Panc1 (cell line): ENCODE data around the gene HOXA13. TPM values are rescaled to one million over a fixed set of nuclear protein-coding genes. Genes with fewer than 3 reads are reported as not detected.

Source experiments
- ATAC-seq: fragments of 200-7000 bp; cut with Tn5 transposase; 2 replicates; pipeline ENCODE4 v1.9.1; 2020; ENCODE audit warnings: mild to moderate bottlenecking, moderate library complexity
- BruUV-seq: library from RNA; stranded (reverse); fragments of 400-500 nt; replicated peaks from 2 replicates; lab custom pipeline; 2021; lab: Mats Ljungman, UMichigan
- CTCF ChIA-PET: fragments of 300-600 bp; sonication (Branson Sonifier 250); formaldehyde crosslinking; loops from one replicate; lab custom pipeline; 2022; ENCODE audit warnings: antibody characterized with exemption; lab: Charles Lee
- POLR2A ChIA-PET: fragments of 300-600 bp; sonication (Branson Sonifier 250); formaldehyde crosslinking; loops from one replicate; lab custom pipeline; 2022; ENCODE audit warnings: antibody characterized with exemption; lab: Charles Lee
- DNase-seq: peaks from one replicate; pipeline ENCODE4 v3.0.0-alpha.2; 2010; ENCODE audit warnings: low read depth, low spot score
- H3K27ac ChIP-seq: 2 replicates; pipeline ENCODE4 v1.5.1; 2011; ENCODE audit warnings: mild to moderate bottlenecking, low read length, inconsistent platforms
- H3K27me3 ChIP-seq: fragments of 200-500 bp; sonication (Bioruptor generic); 2 replicates; pipeline ENCODE4 v1.6.0; 2014; ENCODE audit warnings: low read length, inconsistent platforms; ENCODE audit not compliant: control insufficient read depth, insufficient read depth
- H3K36me3 ChIP-seq: fragments of 200-500 bp; sonication (Bioruptor generic); 2 replicates; pipeline ENCODE4 v1.5.1; 2014; ENCODE audit warnings: inconsistent platforms, mild to moderate bottlenecking, low read length, moderate library complexity; ENCODE audit not compliant: control insufficient read depth, insufficient read depth
- H3K4me1 ChIP-seq: 2 replicates; pipeline ENCODE4 v1.5.1; 2011; ENCODE audit warnings: inconsistent platforms, mild to moderate bottlenecking, low read length, moderate library complexity; ENCODE audit not compliant: control insufficient read depth, insufficient read depth
- H3K4me3 ChIP-seq, 2 experiments: 2 replicates each; pipeline ENCODE4 v1.5.1; 2011 to 2012; ENCODE audit warnings: low read depth in 2 of 2, low read length in 2 of 2, mild to moderate bottlenecking in 2 of 2, inconsistent platforms in 1 of 2, moderate library complexity in 1 of 2
- H3K9me3 ChIP-seq: fragments of 200-500 bp; sonication (Bioruptor generic); 2 replicates; pipeline ENCODE4 v1.5.1; 2014; ENCODE audit warnings: low read depth, mild to moderate bottlenecking, inconsistent platforms, low read length, moderate library complexity; ENCODE audit not compliant: control insufficient read depth, insufficient read depth
- POLR2AphosphoS5 ChIP-seq: IDR thresholded peaks from 2 replicates; pipeline ENCODE4 v1.6.1; 2012; ENCODE audit warnings: mild to moderate bottlenecking, low read depth, low read length, moderate library complexity
- REST ChIP-seq, 2 experiments: IDR thresholded peaks; 2 replicates each; pipeline ENCODE4 v1.6.1; 2011 to 2012; ENCODE audit warnings: low read depth in 2 of 2, control low read depth in 1 of 2, low read length in 1 of 2, mild to moderate bottlenecking in 1 of 2, moderate library complexity in 1 of 2; ENCODE audit not compliant: insufficient read depth in 1 of 2
- SIN3A ChIP-seq: IDR thresholded peaks from 2 replicates; pipeline ENCODE4 v1.6.1; 2012; ENCODE audit warnings: low read depth, mild to moderate bottlenecking, low read length, moderate library complexity, borderline replicate concordance; ENCODE audit not compliant: insufficient read depth
- TCF7L2 ChIP-seq: IDR thresholded peaks from 2 replicates; pipeline ENCODE4 v1.6.1; 2011; ENCODE audit warnings: mild to moderate bottlenecking, low read depth, low read length, inconsistent platforms
- in situ Hi-C: cut with HindIII; loops from 2 replicates; pipeline ENCODE4 v1.10.0; 2016; ENCODE audit warnings: low sequenced_read_pairs, low pct_unique_long_range_greater_than_20kb
- intact Hi-C: fragments of 100-400 bp; cut with micrococcal nuclease; formaldehyde crosslinking; loops from one replicate; pipeline ENCODE4 v1.10.0; 2022; ENCODE audit not compliant: unreplicated experiment
- total RNA-seq: library from RNA; stranded (reverse); gene quantifications from one replicate; pipeline ENCODE4 v1.2.1, GENCODE V29; 2021; ENCODE audit not compliant: unreplicated experiment
- TF ChIP-seq, protein P1 (sequence below): fragments of 450-650 bp; IDR thresholded peaks from 2 replicates; pipeline ENCODE4 v1.5.1; 2017; ENCODE audit warnings: mild to moderate bottlenecking

HOXA13 gene
- total RNA-seq, 1 experiment from 2014 or later: 1.2 TPM

DNA sequence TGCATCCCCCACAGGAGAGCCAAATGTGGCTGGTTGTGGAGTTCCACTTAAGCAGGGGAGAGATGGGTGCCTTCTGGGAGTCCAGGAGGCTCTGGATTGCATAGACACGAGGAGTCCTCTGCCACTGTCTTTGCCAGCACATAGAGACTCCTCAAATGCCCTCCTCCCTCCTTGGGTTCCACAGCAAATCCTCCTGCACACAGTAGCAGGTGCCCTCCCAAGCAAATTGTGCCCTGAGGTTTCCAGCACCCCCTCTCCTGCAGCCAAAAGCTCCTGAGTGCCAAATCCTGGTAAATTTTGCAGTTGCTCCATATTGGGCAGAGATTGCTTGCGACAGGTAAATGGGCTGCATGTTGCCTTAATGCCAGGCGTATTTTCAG, 48.5 kb upstream of the HOXA13 start:
- intact Hi-C loops: no loop called here
- BruUV-seq: no TSS peak
- peaks cover 18% of the 10 kb centered on the region for H3K27me3 ChIP-seq

DNA sequence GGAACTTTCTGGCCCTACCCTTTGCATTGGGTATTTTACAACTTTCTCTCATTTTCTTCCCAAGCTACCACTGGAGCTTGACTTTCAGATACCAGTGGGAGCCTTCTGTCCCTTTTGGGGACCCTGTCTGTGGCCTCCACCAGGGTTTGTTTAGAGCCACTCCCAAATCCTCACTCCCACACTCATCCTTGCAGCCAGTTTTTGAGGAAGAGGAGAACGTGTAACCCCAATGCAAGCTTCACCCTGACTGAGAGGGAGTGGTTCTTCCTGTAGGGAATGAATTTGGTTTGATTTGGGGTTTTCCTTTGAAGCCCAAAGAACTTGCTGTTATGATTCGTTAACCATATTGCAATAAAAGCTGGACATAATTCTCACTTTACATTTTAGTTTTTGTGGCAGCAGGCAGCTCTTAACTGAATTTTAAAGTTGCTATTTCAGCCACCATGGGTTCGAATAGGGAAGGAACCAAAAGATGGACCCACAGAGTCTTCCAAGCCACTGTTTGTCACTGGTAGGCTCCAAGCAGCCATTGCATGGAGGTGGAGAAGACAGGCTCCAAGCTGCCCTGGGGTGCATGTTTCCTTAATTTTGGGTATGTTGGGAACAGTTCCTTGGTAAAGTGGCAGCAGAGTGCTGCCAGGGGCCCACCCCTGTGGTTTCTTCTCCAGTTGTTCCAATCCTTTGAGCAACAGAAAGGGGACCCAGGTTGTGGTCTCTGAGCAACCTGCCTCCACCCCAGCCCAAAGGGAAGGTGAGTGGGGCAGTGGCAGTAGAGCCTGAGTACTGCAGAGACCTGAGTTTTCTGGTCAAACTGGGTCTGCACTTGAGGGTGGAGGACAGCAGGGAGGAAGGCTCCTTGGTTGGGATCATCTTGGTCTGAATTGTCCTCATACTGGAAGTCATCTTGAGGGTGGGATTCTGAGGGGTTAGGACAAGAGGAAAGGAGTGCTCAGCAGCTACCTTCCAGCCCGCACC, 47.8 kb upstream of the HOXA13 start:
- CTCF ChIA-PET: no interaction called here
- intact Hi-C loops: no loop called here

More for the DNA sequence above, 48.5 kb upstream of the HOXA13 start:
- no peak for TF ChIP-seq REST (IDR thresholded peaks at IDR 0.05; ENCODE audit: insufficient read depth in 1 of 2, low read depth in 2 of 2, low read length in 1 of 2)
- TF ChIP-seq TCF7L2: no peak
- no peak for TF ChIP-seq POLR2AphosphoS5
- TF ChIP-seq SIN3A: no peak
- TF ChIP-seq, protein P1, sequence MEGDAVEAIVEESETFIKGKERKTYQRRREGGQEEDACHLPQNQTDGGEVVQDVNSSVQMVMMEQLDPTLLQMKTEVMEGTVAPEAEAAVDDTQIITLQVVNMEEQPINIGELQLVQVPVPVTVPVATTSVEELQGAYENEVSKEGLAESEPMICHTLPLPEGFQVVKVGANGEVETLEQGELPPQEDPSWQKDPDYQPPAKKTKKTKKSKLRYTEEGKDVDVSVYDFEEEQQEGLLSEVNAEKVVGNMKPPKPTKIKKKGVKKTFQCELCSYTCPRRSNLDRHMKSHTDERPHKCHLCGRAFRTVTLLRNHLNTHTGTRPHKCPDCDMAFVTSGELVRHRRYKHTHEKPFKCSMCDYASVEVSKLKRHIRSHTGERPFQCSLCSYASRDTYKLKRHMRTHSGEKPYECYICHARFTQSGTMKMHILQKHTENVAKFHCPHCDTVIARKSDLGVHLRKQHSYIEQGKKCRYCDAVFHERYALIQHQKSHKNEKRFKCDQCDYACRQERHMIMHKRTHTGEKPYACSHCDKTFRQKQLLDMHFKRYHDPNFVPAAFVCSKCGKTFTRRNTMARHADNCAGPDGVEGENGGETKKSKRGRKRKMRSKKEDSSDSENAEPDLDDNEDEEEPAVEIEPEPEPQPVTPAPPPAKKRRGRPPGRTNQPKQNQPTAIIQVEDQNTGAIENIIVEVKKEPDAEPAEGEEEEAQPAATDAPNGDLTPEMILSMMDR: no peak
- POLR2A ChIA-PET: no interaction called here
- in situ Hi-C loops: no loop called here
- H3K27ac ChIP-seq: no peak overlapping the region
- no peak overlapping the region for H3K4me3 ChIP-seq
- DNase-seq (no peak), ATAC-seq (no peak)
- no peaks in the 10 kb centered on the region; the same call in none of the 2 replicates for H3K4me1 ChIP-seq
- H3K36me3 ChIP-seq: no peaks in the 10 kb centered on the region
- CTCF ChIA-PET: no interaction called here
- no peaks in the 10 kb centered on the region for H3K9me3 ChIP-seq

More for the DNA sequence above, 47.8 kb upstream of the HOXA13 start:
- ATAC-seq (no peak), DNase-seq (no peak)
- no peaks in the 10 kb centered on the region for H3K36me3 ChIP-seq
- no peak overlapping the region for H3K27ac ChIP-seq
- no peaks in the 10 kb centered on the region; the same call in none of the 2 replicates for H3K4me1 ChIP-seq
- POLR2A ChIA-PET: interaction anchor here (0.6 kb wide), 1 partner anchor 48 kb away, joined by 5 read pairs; no protein-coding TSS in a partner anchor
- in situ Hi-C loops: no loop called here
- no peak overlapping the region for H3K4me3 ChIP-seq
- H3K27me3 ChIP-seq: peaks cover 19% of the 10 kb centered on the region
- TF ChIP-seq TCF7L2 (no peak), SIN3A (no peak), POLR2AphosphoS5 (no peak), REST (IDR thresholded peaks at IDR 0.05; ENCODE audit: insufficient read depth in 1 of 2, low read depth in 2 of 2, low read length in 1 of 2) (no peak)
- TF ChIP-seq, protein P1: no peak
- no peaks in the 10 kb centered on the region for H3K9me3 ChIP-seq
- no TSS peak for BruUV-seq
